GM19397 (cell line): Measurements from ENCODE around the gene ATAT1.
A peak's percentile ranks its signal among the peaks of the same experiment; 100 is the strongest.
"Not testable (repeated sequence)": the region's sequence is repeated elsewhere in the genome, so short reads cannot be mapped to it uniquely, and the experiment has no call there.

Experiments
- ATAC-seq: cut with Tn5 transposase; IDR thresholded peaks from one replicate; pipeline ENCODE4 v1.9.1; 2021; ENCODE audit warnings: mild to moderate bottlenecking, moderate library complexity; ENCODE audit not compliant: unreplicated experiment

Gene ATAT1

DNA sequence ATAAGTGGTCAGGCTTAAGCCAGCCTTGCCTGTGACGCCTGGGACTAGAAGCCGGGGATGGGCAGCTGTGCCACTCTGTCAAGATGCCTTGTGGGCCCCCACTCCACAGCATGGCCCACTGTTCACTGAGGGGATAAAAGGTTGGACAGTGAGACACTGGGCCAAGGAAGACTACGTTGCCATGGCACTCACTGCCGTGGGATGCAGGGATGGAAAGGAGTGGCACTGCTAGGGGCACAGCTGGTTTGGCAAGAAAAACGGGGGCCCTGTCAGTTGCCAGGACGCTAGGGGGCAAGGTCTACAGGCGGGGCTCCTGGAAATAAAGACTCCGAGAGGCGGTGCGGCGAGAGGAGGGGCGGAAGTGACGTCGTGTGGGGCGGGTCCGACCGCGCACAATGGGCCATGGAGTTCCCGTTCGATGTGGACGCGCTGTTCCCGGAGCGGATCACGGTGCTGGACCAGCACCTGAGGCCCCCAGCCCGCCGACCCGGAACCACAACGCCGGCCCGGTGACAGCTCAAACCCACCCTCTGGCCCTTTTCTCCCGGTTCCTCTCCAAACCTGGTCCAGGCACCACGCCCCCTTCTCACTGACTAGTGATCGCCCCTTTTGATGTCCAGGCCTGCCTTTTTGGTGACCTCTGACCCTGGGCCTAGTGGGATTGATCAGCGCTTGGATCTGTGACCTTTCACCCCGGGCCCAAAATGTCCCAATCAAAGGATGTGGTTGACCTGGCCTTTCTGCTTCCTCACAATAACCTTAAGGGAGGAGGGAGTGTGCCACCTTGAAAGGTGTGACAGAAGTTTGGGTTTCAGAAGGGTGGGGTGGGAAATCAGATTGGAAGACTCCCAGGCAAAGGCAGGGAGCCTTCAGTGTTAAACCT, at the start of gene ATAT1:
Gene ATAT1 (plus strand): TSS at position 391 of the 883 bp plus-strand sequence.
- peak; percentile 79 for ATAC-seq

DNA sequence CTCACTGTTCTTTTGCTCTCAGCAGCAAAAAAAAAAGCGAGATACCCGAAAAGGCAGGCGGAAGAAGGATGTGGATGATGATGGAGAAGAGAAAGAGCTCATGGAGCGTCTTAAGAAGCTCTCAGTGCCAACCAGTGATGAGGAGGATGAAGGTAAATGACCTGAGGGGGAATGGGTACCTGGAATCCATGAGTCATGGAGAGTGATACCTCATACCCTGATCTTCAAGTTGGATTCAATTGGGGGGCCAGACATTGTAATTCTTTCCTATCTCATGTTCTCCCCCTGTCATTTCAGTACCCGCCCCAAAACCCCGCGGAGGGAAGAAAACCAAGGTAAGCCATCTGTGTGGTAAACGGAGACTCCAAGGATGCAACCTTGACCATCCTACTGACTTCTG, 48.6 kb upstream of the ATAT1 start:
- ATAC-seq, result no peak

DNA sequence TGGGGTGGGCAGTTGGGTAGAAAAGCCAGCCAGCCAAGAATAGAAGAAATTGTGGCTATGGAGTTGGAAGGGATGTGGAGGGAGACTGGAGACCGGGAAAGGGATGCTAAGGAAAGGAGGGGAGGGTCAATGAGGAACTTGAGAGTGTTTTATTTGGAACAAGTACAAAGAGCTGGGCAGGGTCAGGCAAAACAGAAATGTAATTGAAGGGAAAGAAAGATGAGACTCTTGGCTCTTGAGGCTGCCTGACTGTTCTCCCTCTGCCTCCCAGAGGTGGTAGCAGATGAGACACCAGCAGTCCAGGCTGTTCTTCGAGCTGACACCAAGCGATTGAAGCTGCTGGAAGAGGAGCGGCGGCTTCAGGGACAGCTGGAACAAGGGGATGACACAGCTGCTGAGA, 42.8 kb upstream of the ATAT1 start:
- ATAC-seq, result no peak

DNA sequence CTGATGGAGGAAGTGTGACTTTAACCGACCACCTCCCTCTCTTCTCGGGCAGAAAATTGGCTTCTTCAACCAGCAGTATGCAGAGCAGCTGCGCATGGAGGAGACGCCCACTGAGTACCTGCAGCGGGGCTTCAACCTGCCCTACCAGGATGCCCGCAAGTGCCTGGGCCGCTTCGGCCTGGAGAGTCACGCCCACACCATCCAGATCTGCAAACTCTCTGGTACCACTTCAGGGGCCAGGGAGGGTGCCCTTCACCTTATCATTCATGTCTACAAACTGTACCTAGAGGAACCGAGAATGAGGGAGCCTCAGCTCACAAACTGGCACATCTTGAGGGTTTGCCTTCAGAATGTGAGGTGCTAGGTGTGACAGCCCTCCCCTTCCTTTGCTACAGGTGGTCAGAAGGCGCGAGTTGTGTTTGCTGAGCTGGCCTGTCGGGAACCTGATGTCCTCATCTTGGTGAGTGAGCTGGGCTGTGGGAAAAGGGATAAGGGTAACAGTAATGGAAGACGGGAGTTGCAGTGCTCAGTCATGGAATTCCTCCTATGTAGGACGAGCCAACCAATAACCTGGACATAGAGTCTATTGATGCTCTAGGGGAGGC, 36.8 kb upstream of the ATAT1 start:
- ATAC-seq, result no peak

DNA sequence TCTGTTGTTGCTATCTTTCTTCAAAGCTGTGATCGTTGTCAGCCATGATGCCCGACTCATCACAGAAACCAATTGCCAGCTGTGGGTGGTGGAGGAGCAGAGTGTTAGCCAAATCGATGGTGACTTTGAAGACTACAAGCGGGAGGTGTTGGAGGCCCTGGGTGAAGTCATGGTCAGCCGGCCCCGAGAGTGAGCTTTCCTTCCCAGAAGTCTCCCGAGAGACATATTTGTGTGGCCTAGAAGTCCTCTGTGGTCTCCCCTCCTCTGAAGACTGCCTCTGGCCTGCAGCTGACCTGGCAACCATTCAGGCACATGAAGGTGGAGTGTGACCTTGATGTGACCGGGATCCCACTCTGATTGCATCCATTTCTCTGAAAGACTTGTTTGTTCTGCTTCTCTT, 36.2 kb upstream of the ATAT1 start:
- no peak for ATAC-seq

DNA sequence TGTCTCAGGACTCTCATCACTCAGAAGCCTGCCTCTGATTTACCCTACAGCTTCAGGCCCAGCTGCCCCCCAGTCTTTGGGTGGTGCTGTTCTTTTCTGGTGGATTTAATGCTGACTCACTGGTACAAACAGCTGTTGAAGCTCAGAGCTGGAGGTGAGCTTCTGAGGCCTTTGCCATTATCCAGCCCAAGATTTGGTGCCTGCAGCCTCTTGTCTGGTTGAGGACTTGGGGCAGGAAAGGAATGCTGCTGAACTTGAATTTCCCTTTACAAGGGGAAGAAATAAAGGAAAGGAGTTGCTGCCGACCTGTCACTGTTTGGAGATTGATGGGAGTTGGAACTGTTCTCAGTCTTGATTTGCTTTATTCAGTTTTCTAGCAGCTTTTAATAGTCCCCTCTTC, 35.7 kb upstream of the ATAT1 start:
- ATAC-seq, result no peak

DNA sequence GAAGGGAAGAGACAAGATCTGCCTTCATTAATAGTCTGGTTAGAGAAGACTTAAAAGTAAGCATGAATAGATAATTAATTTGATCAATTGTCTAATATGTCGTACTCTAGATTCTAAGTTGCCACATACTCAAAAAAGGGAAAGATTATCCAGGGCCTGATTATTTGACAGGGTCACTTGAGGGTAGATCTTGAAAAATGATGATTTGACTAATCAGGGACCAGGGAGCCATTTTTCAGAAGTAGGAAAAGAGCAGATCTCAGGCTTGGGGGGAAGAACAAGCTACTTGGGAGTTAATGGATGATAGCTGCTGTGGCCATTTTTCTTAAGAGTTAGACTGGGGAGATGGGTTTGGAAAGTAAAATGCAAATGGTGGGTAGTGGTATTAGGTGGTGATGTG, 34.4 kb upstream of the ATAT1 start:
- no peak for ATAC-seq

DNA sequence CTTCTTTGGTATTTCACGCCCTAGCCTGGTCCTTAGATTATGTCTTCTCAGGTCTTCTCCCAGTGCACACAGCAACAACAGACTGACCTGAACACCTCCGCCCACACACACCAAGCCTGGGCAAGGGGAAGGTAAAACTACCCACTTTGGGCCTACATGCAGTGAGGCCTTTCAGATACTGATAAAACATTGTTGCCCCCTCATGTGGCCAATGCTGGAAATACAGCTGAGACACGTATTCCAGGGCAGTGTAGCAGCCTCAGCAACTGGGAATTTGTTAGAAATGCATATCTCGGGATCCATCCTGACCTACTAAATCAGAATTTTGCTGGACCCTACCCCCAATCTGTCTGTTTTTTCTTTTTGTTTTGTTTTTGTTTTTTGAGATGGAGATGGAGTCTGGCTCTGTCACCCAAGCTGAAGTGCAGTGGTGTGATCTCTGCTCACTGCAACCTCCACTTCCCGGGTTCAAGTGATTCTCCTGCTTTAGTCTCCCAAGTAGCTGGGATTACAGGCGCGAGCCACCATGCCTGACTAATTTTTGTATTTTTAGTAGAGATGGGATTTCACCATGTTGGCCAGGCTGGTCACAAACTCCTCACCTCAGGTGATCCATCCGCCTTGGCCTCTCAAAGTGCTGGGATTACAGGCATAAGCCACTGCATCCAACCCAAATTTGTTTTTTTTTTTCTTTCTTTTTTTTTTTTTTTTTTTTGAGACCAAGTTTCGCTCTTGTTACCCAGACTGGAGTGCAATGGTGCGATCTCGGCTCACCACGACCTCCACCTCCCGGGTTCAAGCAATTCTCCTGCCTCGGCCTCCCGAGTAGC, 29.1 kb upstream of the ATAT1 start:
- not testable (repeated sequence) for ATAC-seq

DNA sequence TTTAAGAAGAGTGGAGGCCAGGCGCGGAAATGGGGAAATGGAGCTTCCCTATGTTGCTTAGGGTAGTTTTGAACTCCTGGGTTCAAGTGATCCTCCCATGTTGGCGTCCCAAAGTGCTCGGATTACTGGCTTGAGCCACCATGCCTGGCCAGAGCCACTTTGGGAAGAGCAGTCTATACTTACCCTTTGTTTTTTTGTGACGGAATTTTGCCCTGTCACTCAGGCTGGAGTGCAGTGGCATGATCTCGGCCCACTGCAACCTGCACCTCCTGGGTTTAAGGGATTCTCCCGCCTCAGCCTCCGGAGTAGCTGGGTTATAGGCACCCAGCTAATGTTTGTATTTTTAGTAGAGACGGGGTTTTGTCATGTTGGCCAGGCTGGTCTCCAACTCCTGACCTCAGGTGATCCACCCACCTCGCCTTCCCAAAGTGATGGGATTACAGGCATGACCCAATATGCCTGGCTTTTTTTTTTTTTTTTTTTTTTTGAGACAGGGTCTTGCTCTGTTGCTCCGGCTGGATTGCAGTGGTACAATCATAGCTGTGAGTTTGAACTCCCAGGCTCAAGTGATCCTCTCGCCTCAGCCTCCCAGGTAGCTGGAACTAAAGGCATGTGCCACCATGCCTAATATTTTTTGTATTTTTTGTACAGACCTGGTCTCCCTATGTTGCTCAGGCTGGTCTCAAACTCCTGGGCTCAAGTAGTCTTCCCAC, 27.6 kb upstream of the ATAT1 start:
- no peak for ATAC-seq

DNA sequence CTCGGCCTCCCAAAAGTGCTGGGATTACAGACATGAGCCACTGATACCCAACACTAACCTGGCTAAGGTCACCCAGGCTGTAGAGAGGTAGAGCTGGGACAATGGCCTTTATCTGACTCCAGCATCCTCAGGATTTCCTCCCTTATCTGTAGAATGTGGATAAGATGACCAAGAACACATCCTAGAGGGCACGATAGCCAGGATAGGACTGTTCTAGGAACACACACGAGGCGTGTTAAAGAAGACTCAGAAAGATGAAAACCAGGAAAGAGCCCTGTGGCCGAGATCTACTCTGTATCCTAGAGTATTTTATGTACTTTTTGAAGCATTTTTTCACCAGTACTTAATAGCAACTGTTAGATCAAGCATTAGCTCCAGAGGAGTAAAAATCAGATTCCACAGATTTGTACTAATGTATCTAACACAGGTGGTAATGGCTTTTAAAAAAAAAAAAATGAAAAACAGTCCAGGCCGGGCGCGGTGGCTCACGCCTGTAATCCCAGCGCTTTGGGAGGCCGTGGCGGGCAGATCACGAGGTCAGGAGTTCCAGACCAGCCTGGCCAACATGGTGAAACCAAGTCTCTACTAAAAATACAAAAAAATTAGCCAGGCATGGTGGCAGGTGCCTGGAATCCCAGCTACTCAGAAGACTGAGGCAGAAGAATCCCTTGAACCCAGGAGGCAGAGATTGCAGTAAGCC, 26.9 kb upstream of the ATAT1 start:
- no peak for ATAC-seq

DNA sequence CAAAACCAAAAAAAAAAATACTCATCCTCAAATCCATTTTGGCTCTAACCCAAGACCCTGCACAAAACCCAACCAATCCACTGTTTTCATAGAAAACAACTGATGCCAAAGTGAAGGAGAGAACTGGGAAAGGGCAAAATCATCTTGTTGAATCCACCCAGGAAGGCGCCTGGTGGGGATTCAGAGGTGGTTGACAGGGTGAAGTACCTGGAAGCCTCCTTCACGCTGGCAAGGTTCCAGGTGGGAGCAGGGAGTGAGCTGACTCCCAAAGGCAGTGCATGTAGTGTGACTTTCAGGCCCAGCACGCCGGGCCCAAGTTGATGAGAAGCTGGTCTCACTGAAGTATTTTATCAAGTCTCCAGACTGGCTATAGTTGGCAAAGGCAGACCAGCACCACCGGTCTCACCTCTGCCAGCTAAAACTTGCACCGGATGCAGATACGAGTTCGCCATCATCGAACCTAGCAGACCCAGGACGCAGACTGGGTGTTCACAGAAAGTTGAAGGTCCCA, 26.2 kb upstream of the ATAT1 start:
- ATAC-seq, result no peak

DNA sequence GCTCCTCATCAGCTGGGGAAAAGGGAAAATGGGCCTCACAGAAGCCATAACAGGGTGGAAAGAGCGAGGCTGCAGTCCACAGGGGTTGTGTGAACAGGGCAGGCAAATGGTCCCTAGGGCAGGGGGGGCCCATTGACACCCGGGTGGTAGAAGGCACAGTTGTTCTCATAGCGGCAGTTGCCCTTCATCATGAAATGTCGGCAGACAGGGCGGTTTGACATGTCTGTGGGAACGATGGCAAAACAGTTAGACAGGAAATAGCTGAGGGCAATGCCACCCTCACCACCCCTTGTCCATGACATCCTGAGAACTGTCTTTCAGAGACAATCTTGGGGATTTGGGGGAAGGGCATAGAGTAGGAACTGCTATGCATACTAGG, 25.2 kb upstream of the ATAT1 start:
- no peak for ATAC-seq

DNA sequence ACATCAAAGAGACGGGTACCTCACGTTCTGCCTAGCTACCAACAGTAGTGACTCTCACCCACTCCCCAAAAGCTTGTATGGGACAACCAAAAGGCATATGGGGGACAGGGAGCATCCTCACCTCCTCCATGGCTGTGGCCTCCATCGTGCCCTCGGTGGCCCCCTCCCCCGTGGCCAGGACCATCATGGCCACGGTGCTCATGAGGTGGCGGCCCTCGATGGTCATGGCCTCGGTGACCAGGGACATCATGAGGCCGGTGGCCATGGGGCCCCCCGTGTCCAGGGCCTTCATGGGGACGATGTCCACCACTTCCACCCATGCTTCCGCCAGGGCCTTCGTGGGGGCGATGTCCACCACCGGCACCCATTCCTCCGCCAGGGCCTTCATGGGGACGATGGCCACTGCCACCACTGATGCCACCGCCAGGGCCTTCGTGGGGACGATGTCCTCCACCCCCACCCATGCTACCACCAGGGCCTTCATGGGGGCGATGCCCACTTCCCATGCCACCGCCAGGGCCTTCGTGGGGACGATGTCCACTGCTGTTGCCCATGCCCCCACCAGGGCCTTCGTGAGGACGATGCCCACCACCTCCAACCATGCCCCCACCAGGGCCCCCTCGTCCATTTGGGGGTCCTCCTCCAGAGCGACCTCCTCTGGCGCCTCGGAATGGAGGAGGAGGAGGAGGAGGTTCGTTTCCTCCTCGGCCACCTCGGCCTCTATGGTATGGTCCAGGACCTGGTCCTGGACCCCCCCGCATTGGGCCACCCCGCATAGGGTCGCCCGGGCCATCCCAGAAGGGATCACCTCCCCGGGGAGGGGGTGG, 24.6 kb upstream of the ATAT1 start:
- no peak for ATAC-seq

DNA sequence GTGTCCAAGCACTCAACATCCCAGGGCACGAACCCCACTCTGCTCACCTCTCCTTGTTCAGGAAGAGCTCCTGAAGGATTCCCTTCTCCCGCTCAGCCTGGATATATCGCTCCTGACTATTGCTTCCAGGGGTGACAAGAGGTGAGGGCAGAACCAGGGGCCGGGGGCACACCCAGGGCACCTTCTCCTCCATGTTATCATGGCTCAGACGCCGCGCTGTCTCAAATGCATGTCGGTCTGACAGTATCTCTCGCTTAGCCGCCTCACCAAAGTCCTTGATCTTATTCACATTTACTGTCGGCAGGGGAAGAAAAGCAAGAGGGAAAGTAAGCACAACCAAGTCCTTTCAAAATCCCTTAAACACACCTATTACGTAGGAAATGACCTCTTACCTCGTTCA, 22.7 kb upstream of the ATAT1 start:
- ATAC-seq, result no peak

DNA sequence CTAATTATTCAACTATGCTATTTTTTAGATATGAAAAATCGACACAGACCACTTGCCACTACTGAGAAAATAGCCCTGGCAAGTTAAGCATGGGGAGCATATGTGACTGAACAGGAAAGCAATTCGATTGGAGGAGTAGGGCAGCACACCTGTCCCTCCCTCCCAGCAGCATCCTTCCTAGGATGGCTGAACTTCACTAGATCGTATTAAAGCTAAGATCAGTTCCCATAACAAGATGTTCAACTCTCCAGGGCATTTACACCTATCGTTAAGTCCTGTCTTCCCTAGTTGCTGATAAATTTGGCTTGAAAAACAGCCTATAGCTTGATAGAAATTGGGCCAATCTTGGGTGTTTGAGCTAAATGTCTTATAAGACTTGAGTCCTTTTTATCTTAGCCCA, 16.6 kb upstream of the ATAT1 start:
- no peak for ATAC-seq

DNA sequence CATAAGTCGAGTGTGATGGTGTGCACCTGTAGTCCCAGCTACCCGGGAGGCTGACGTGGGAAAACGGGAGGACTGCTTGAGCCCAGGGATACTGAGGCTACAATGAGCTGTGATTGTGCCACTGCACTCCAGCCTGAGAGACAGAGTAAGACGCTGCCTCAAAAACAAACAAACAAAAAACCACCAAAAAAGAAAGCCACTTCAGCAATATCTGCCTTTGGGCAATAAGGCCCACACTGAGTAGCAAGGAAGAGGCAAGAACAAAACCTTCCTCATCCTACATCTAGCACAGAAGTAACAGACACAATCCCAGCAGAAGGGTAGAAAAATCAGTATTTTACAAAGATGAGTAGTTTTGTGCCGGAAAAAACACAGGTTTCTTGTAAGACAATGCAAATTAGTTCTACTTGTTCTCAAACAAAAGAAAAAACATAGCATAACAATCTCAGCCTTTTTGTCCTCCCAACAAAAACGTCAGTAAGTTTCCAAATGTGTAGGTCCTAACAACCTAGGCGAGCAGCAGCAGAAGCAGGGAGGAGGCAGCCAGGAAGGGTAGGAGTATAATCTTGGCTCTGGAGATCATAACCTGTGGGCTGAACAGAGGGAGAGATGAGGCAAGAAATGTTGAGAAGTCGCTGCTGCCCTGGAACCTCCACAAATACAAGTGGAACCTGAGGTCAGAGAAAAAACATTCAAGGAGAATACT, 15.4 kb upstream of the ATAT1 start:
- ATAC-seq, result no peak

DNA sequence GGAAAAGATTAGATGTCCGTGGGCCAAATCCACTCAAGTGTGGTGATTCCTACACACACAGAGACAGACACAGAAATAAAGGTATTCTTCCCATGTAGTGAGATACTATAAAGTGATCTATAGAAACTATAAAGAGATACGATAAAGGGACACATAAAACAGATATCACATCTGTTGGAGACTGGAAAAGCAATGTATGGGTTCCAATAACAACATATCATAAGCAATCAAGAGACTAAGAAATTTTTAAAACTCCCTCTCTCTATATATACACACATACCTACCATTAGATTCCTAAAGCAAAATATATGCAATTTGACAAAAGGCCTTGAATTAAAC, 14.8 kb upstream of the ATAT1 start:
- no peak for ATAC-seq

DNA sequence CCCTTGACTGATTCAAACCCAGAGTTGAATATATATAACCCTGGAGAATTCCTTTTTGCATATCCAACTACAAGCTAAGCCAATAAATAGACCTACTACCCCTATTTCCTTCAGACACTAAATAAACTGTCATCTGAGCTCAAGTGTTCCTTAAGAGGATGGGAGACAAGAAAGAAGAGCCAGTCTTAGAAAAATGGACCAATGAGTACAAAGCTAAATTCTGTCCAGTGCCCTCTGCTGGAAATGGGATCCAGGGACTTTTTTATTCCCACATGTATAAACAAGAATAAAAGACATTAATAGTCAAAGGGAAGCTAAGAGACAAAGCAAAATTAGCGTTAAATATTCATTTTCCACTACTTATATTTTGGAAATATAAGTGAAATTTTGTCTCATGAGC, 14.5 kb upstream of the ATAT1 start:
- ATAC-seq, result no peak

DNA sequence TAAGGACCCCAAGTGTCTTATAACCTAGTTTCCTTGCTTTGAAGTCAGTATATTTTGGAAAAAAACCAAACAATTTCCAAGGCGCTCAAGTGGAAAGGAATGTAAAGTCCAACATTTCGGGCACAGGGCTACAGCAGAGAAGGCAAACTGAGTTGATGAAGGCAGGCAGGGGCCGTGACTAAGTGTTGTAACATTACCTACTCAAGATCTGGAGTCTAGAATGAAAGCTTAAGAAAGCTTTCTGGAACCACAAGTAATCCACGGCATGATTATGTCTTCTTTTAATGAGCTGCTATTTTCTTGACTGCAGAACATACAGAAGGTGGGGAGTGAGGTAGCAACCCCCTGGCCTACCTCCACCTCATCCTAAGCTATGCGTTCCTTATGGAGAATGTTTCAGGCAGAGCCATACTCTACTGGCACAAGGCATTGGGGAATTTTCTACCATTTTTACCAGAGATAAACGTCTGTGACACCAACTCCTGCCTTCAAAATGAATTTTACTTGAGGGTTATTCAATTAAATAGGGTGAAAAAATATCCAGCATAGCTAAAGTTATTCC, 13.9 kb upstream of the ATAT1 start:
- ATAC-seq, result no peak
